SK-N-SH (cell line): ENCODE data around the gene ARHGEF40. TPM values are rescaled to one million over a fixed set of nuclear protein-coding genes. Genes with fewer than 3 reads are reported as not detected.

Experiments
- CTCF ChIA-PET: fragments of 300-600, 350-600 bp; formaldehyde crosslinking; extraction: SDS; loops from one replicate; lab custom pipeline; 2021; lab: Yijun Ruan, JAX
- POLR2A ChIA-PET: fragments of 350-600 bp; sonication (Branson Sonifier 250); formaldehyde crosslinking; extraction: SDS; loops from one replicate; lab custom pipeline; 2020; ENCODE audit warnings: antibody characterized with exemption, inconsistent platforms; lab: Yijun Ruan, JAX
- DNase-seq: peaks from one replicate; pipeline ENCODE4 v3.0.0; 2012
- H2AFZ ChIP-seq: fragments of 200-600 bp; sonication (generic); 2 replicates; pipeline ENCODE4 v1.8.1; 2016; ENCODE audit warnings: antibody characterized with exemption, mild to moderate bottlenecking, low read depth
- H3F3A ChIP-seq: fragments of 200-600 bp; sonication (generic); replicated peaks from 2 replicates; pipeline ENCODE3; 2016; ENCODE audit warnings: antibody characterized with exemption, mild to moderate bottlenecking; ENCODE audit not compliant: insufficient read depth
- H3K27ac ChIP-seq, 2 experiments: fragments of 200-500 bp in 1 of 2; fragments of 200-600 bp in 1 of 2; sonication (Bioruptor generic) in 1 of 2; sonication (generic), shearing (Covaris generic) in 1 of 2; 2 replicates each; pipeline versions ENCODE4 v1.5.1 to v1.6.1; 2014 to 2016; ENCODE audit warnings: low read depth in 2 of 2, inconsistent platforms in 1 of 2, low read length in 1 of 2, mild to moderate bottlenecking in 1 of 2, mixed read lengths in 1 of 2
- H3K27me3 ChIP-seq: fragments of 200-600 bp; sonication (generic), shearing (Covaris generic); 2 replicates; pipeline ENCODE4 v1.6.1; 2016; ENCODE audit warnings: mixed run types; ENCODE audit not compliant: insufficient read depth
- H3K36me3 ChIP-seq, 2 experiments: fragments of 200-500 bp in 1 of 2; fragments of 200-600 bp in 1 of 2; sonication (Bioruptor generic) in 1 of 2; sonication (generic) in 1 of 2; replicated peaks in 1 of 2; 2 replicates each; pipeline versions ENCODE3 to v1.5.1; 2014 to 2016; ENCODE audit warnings: low read length in 1 of 2, mild to moderate bottlenecking in 1 of 2; ENCODE audit not compliant: insufficient read depth in 2 of 2, control insufficient read depth in 1 of 2
- H3K4me1 ChIP-seq, 2 experiments: fragments of 200-500 bp in 1 of 2; fragments of 200-600 bp in 1 of 2; sonication (Bioruptor generic) in 1 of 2; sonication (generic), shearing (Covaris generic) in 1 of 2; 2 replicates each; pipeline versions ENCODE4 v1.5.1 to v1.6.1; 2014 to 2016; ENCODE audit warnings: low read depth in 1 of 2, low read length in 1 of 2, mixed run types in 1 of 2; ENCODE audit not compliant: insufficient read depth in 2 of 2, control insufficient read depth in 1 of 2
- H3K4me2 ChIP-seq: fragments of 200-600 bp; sonication (generic), shearing (Covaris generic); 2 replicates; pipeline ENCODE4 v1.6.1; 2017; ENCODE audit warnings: mixed run types
- H3K4me3 ChIP-seq, 2 experiments: fragments of 200-500 bp in 1 of 2; fragments of 200-600 bp in 1 of 2; sonication (Bioruptor generic) in 1 of 2; sonication (generic), shearing (Covaris generic) in 1 of 2; 2 replicates each; pipeline versions ENCODE4 v1.5.1 to v1.8.1; 2014 to 2016; ENCODE audit warnings: low read depth in 2 of 2, inconsistent platforms in 1 of 2, low read length in 1 of 2, mild to moderate bottlenecking in 1 of 2, mixed read lengths in 1 of 2, moderate library complexity in 1 of 2
- H3K79me2 ChIP-seq: fragments of 200-600 bp; sonication (generic); 2 replicates; pipeline ENCODE4 v1.8.1; 2017; ENCODE audit warnings: mild to moderate bottlenecking; ENCODE audit not compliant: insufficient read depth
- H3K9ac ChIP-seq: fragments of 200-600 bp; sonication (generic); 2 replicates; pipeline ENCODE4 v1.6.1; 2017; ENCODE audit warnings: mixed run types
- H3K9me2 ChIP-seq: fragments of 200-600 bp; sonication (generic); 2 replicates; pipeline ENCODE4 v1.6.1; 2017; ENCODE audit warnings: mixed run types
- H3K9me3 ChIP-seq: fragments of 200-600 bp; sonication (generic); 2 replicates; pipeline ENCODE4 v1.6.1; 2017; ENCODE audit warnings: mixed run types, mild to moderate bottlenecking, moderate library complexity
- H4K20me1 ChIP-seq: fragments of 200-600 bp; sonication (generic); 2 replicates; pipeline ENCODE4 v1.6.1; 2017; ENCODE audit warnings: mild to moderate bottlenecking, mixed run types; ENCODE audit not compliant: insufficient read depth
- ELF1 ChIP-seq: IDR thresholded peaks from 2 replicates; pipeline ENCODE4 v1.4.0; 2012
- EP300 ChIP-seq, 2 experiments: IDR thresholded peaks; 2 replicates each; pipeline versions ENCODE4 v1.4.0 to v1.6.1; 2012; ENCODE audit warnings: borderline replicate concordance in 1 of 2, low read depth in 1 of 2, low read length in 1 of 2
- EZH2phosphoT487 ChIP-seq: fragments of 200-600 bp; sonication (generic); IDR thresholded peaks from 2 replicates; pipeline ENCODE4 v1.6.1; 2017; ENCODE audit warnings: low read depth, mixed run types, mild to moderate bottlenecking, antibody characterized with exemption, moderate library complexity, borderline replicate concordance
- FOXJ3 ChIP-seq: sonication (generic); formaldehyde crosslinking; IDR thresholded peaks from 2 replicates; pipeline ENCODE4 v1.5.1; 2020; ENCODE audit warnings: mild to moderate bottlenecking, missing genetic modification reagents
- FOXM1 ChIP-seq: IDR thresholded peaks from 2 replicates; pipeline ENCODE4 v1.4.0; 2012; ENCODE audit warnings: low read depth, mild to moderate bottlenecking
- MEF2A ChIP-seq: IDR thresholded peaks from 2 replicates; pipeline ENCODE4 v1.4.0; 2012; ENCODE audit warnings: low read depth, borderline replicate concordance
- NRF1 ChIP-seq: IDR thresholded peaks from 2 replicates; pipeline ENCODE4 v1.6.1; 2012; ENCODE audit warnings: low read depth, mild to moderate bottlenecking, low read length
- POLR2AphosphoS5 ChIP-seq: IDR thresholded peaks from 2 replicates; pipeline ENCODE4 v1.6.1; 2012; ENCODE audit warnings: low read depth, low read length
- RCOR1 ChIP-seq: fragments of 150-350 bp; IDR thresholded peaks from 2 replicates; pipeline ENCODE4 v1.6.1; 2017; ENCODE audit warnings: antibody characterized with exemption, low read length
- REST ChIP-seq: IDR thresholded peaks from 2 replicates; pipeline ENCODE4 v1.6.1; 2012; ENCODE audit warnings: mild to moderate bottlenecking, low read depth, low read length, moderate library complexity
- USF1 ChIP-seq: IDR thresholded peaks from 2 replicates; pipeline ENCODE4 v1.4.0; 2012; ENCODE audit warnings: low read depth, borderline replicate concordance
- WGBS: methylation state at CpG from one replicate; pipeline ENCODE4 v1.1.6; 2017; ENCODE audit warnings: low lambda C conversion rate; 5-methylcytosine and 5-hydroxymethylcytosine counted together
- polyA plus RNA-seq, 3 experiments: library from polyadenylated mRNA; depleted of rRNA; stranded (reverse); fragments of >200 nt; gene quantifications; 2 replicates each; pipeline ENCODE4 v1.2.3, GENCODE V29; 2012
- TF ChIP-seq, protein P1 (sequence below): IDR thresholded peaks from 2 replicates; pipeline ENCODE4 v1.4.0; 2012; ENCODE audit warnings: low read depth

Gene ARHGEF40
- polyA plus RNA-seq, 1 of the 3 experiments (the other 2 are of a cell fraction) = 58.8 TPM

DNA sequence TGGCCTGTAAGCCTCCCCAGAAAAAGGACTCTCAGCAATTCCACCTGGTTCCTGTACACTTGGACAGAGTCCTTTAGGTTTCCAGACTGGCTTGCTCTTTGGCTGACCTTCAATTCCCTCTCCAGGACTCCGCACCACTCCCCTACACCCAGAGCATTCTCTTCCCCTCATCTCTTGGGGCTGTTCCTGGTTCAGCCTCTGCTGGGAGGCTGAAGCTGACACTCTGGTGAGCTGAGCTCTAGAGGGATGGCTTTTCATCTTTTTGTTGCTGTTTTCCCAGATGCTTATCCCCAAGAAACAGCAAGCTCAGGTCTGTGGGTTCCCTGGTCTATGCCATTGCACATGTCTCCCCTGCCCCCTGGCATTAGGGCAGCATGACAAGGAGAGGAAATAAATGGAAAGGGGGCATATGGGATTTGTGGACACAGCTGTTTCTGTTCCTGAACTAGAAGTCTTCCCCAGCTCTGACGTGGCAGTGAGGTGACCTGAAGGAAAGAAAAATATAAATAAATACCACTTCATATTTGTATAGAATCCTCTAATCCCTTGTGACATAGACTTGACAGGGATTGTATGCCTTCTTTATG, 26.6 kb upstream of the ARHGEF40 start:
- H3K9me3 ChIP-seq = no peaks in the 10 kb centered on the region
- H3K79me2 ChIP-seq = no peaks in the 10 kb centered on the region
- H3K36me3 ChIP-seq = no peaks in the 10 kb centered on the region
- POLR2A ChIA-PET = interaction anchor here (1.8 kb wide), 1 partner anchor 28 kb away, joined by 6 read pairs; no protein-coding TSS in a partner anchor
- TF ChIP-seq EP300 (IDR thresholded peaks at IDR 0.05; ENCODE audit: borderline replicate concordance in 1 of 2, low read depth in 1 of 2, low read length in 1 of 2) = no peak
- no peak for TF ChIP-seq USF1
- no peak for TF ChIP-seq FOXJ3 (CRISPR knock-in tag)
- TF ChIP-seq POLR2AphosphoS5 = no peak
- no peak for TF ChIP-seq NRF1
- no peak for TF ChIP-seq MEF2A
- no peak for TF ChIP-seq REST
- no peak for TF ChIP-seq RCOR1
- TF ChIP-seq, protein P1, sequence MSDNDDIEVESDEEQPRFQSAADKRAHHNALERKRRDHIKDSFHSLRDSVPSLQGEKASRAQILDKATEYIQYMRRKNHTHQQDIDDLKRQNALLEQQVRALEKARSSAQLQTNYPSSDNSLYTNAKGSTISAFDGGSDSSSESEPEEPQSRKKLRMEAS = no peak
- TF ChIP-seq EZH2phosphoT487 = no peak
- TF ChIP-seq ELF1 = no peak
- no peak for TF ChIP-seq FOXM1
- WGBS = 89% methylated on average over 2 of the region's 2 CpGs
- H2AFZ ChIP-seq = no peak overlapping the region
- H3K27ac ChIP-seq = no peak overlapping the region
- no peak for DNase-seq
- no peak overlapping the region for H3K4me2 ChIP-seq
- peaks cover 13 to 20% of the 10 kb centered on the region in 2 experiments; a peak in 3 of 4 replicates for H3K4me1 ChIP-seq
- no peaks in the 10 kb centered on the region for H3F3A ChIP-seq
- no peaks in the 10 kb centered on the region for H3K27me3 ChIP-seq
- CTCF ChIA-PET = interaction anchor here (0.8 to 7.0 kb wide), 7 partner anchors 25 to 72 kb away, joined by 3 to 248 read pairs (median 5); partner anchors contain the start of gene NDRG2
- no peaks in the 10 kb centered on the region for H3K9me2 ChIP-seq
- no peak overlapping the region for H3K4me3 ChIP-seq
- H3K9ac ChIP-seq = no peak overlapping the region
- H4K20me1 ChIP-seq = no peaks in the 10 kb centered on the region
